ENCODE results near the gene PCDHB3. TPM values are rescaled to one million over a fixed set of nuclear protein-coding genes. Genes with fewer than 3 reads are reported as not detected.
"Not testable (repeated sequence)": the region's sequence is repeated elsewhere in the genome, so short reads cannot be mapped to it uniquely, and the experiment has no call there.

Gene PCDHB3
- total and polyA plus RNA-seq, 2 donors (not counting 3 experiments of a cell fraction or from before 2014, with no cell fraction given) = 0.22 TPM; not detected in 1

GRCh38 chr5:141150993-141151325 is 50.7 kb downstream of the PCDHB3 start:
- BruUV-seq (replicated peaks) = no TSS peak
- Histone ChIP-seq H3K4me3 (replicated peaks in 1 of 3; ENCODE audit: insufficient read depth in 1 of 3, low read depth in 1 of 3, low read length in 3 of 3) (no peak overlapping the region), H3K9me3 (replicated peaks; ENCODE audit: control insufficient read depth, insufficient read depth, low read length) (no peaks in the 10 kb centered on the region), H3K27ac (ENCODE audit: insufficient read depth, low read depth, low read length) (no peak overlapping the region), H3K4me2 (ENCODE audit: insufficient read depth, low read length) (no peak overlapping the region), H3K9ac (replicated peaks; ENCODE audit: extremely low read depth, insufficient read depth, low read length) (no peak overlapping the region), H2AFZ (ENCODE audit: low read depth, low read length) (no peak overlapping the region), H3K4me1 (ENCODE audit: control insufficient read depth, extremely low read depth, insufficient read depth, low read length) (no peaks in the 10 kb centered on the region), H3K36me3 (ENCODE audit: control insufficient read depth in 2 of 2, extremely low read depth in 1 of 2, insufficient read depth in 2 of 2, low read length in 2 of 2) (no peaks in the 10 kb centered on the region), H3K27me3 (ENCODE audit: control insufficient read depth in 2 of 2, insufficient read depth in 2 of 2, low read length in 2 of 2) (no peaks in the 10 kb centered on the region), H3K79me2 (ENCODE audit: control insufficient read depth, insufficient read depth, low read length) (no peaks in the 10 kb centered on the region), H3K9me1 (replicated peaks; ENCODE audit: control insufficient read depth, extremely low read depth, insufficient read depth, low read length) (no peaks in the 10 kb centered on the region), H4K20me1 (replicated peaks; ENCODE audit: control insufficient read depth, extremely low read depth, insufficient read depth, low read length) (no peaks in the 10 kb centered on the region)
- intact Hi-C loops (cut with micrococcal nuclease) = no loop called here
- FAIRE-seq = no peak
- POLR2A ChIA-PET = no interaction called here
- dilution Hi-C loops (cut with MboI; ENCODE audit: extremely low pct_ligation_motif_present, low sequenced_read_pairs) = no loop called here
- TF ChIP-seq POLR2A (IDR thresholded peaks at IDR 0.05; ENCODE audit: low read depth, low read length) (no peak), JUN (IDR thresholded peaks at IDR 0.05; ENCODE audit: borderline replicate concordance, insufficient read depth, insufficient read length, low read depth) (no peak), MAX (IDR thresholded peaks at IDR 0.05; ENCODE audit: insufficient read depth, insufficient read length) (no peak), FOS (IDR thresholded peaks at IDR 0.05; ENCODE audit: borderline replicate concordance, insufficient read depth, low read length) (no peak), MYC (IDR thresholded peaks at IDR 0.05; ENCODE audit: low read depth, low read length) (no peak), EZH2 (IDR thresholded peaks at IDR 0.05; ENCODE audit: borderline replicate concordance, low read depth, low read length, severe bottlenecking) (no peak), CTCF (IDR thresholded peaks at IDR 0.05; ENCODE audit: extremely low read depth in 1 of 2, insufficient read depth in 1 of 2, low read depth in 1 of 2, low read length in 2 of 2) (no peak), POLR2AphosphoS5 (IDR thresholded peaks at IDR 0.05; ENCODE audit: insufficient read depth, low read depth, low read length) (no peak)
- CTCF ChIA-PET = no interaction called here
- DNase-seq (ENCODE audit: low read depth, low spot score) = no peak

GRCh38 chr5:141151632-141152031 is 51.4 kb downstream of the PCDHB3 start:
- H3K9me1 ChIP-seq (replicated peaks; ENCODE audit: control insufficient read depth, extremely low read depth, insufficient read depth, low read length); POLR2A ChIA-PET; H3K36me3 ChIP-seq (ENCODE audit: control insufficient read depth in 2 of 2, extremely low read depth in 1 of 2, insufficient read depth in 2 of 2, low read length in 2 of 2); H3K27ac ChIP-seq (ENCODE audit: insufficient read depth, low read depth, low read length); dilution Hi-C loops (cut with MboI; ENCODE audit: extremely low pct_ligation_motif_present, low sequenced_read_pairs); FAIRE-seq; H3K4me2 ChIP-seq (ENCODE audit: insufficient read depth, low read length); intact Hi-C loops (cut with micrococcal nuclease); H2AFZ ChIP-seq (ENCODE audit: low read depth, low read length); H3K9ac ChIP-seq (replicated peaks; ENCODE audit: extremely low read depth, insufficient read depth, low read length); H3K4me3 ChIP-seq (replicated peaks in 1 of 3; ENCODE audit: insufficient read depth in 1 of 3, low read depth in 1 of 3, low read length in 3 of 3); H3K79me2 ChIP-seq (ENCODE audit: control insufficient read depth, insufficient read depth, low read length); H4K20me1 ChIP-seq (replicated peaks; ENCODE audit: control insufficient read depth, extremely low read depth, insufficient read depth, low read length); BruUV-seq (replicated peaks); H3K9me3 ChIP-seq (replicated peaks; ENCODE audit: control insufficient read depth, insufficient read depth, low read length); H3K4me1 ChIP-seq (ENCODE audit: control insufficient read depth, extremely low read depth, insufficient read depth, low read length); CTCF ChIA-PET; H3K27me3 ChIP-seq (ENCODE audit: control insufficient read depth in 2 of 2, insufficient read depth in 2 of 2, low read length in 2 of 2); DNase-seq (ENCODE audit: low read depth, low spot score): not testable (repeated sequence)

- POLR2A ChIA-PET; FAIRE-seq; H3K36me3 ChIP-seq (ENCODE audit: control insufficient read depth in 2 of 2, extremely low read depth in 1 of 2, insufficient read depth in 2 of 2, low read length in 2 of 2); H3K9ac ChIP-seq (replicated peaks; ENCODE audit: extremely low read depth, insufficient read depth, low read length); intact Hi-C loops (cut with micrococcal nuclease); H2AFZ ChIP-seq (ENCODE audit: low read depth, low read length); H3K27ac ChIP-seq (ENCODE audit: insufficient read depth, low read depth, low read length); H3K4me2 ChIP-seq (ENCODE audit: insufficient read depth, low read length); H4K20me1 ChIP-seq (replicated peaks; ENCODE audit: control insufficient read depth, extremely low read depth, insufficient read depth, low read length); DNase-seq (ENCODE audit: low read depth, low spot score); H3K9me1 ChIP-seq (replicated peaks; ENCODE audit: control insufficient read depth, extremely low read depth, insufficient read depth, low read length); H3K9me3 ChIP-seq (replicated peaks; ENCODE audit: control insufficient read depth, insufficient read depth, low read length); H3K27me3 ChIP-seq (ENCODE audit: control insufficient read depth in 2 of 2, insufficient read depth in 2 of 2, low read length in 2 of 2); CTCF ChIA-PET; dilution Hi-C loops (cut with MboI; ENCODE audit: extremely low pct_ligation_motif_present, low sequenced_read_pairs); BruUV-seq (replicated peaks); H3K4me3 ChIP-seq (replicated peaks in 1 of 3; ENCODE audit: insufficient read depth in 1 of 3, low read depth in 1 of 3, low read length in 3 of 3); H3K4me1 ChIP-seq (ENCODE audit: control insufficient read depth, extremely low read depth, insufficient read depth, low read length); H3K79me2 ChIP-seq (ENCODE audit: control insufficient read depth, insufficient read depth, low read length): not testable (repeated sequence)
Measured at GRCh38 chr5:141152096-141152495, 51.8 kb downstream of the PCDHB3 start.

Data from endothelial cell of umbilical vein (primary cell).